Fibroblast of lung (primary cell): ENCODE measurements around the gene VPS25.

Experiments used
- EZH2 ChIP-seq: IDR thresholded peaks from 2 replicates; pipeline ENCODE4 v1.5.1; 2012; ENCODE audit warnings: low read length, control low read depth, mild to moderate bottlenecking; ENCODE audit errors: missing control alignments
- TF ChIP-seq, protein P1 (sequence below), 2 donors: IDR thresholded peaks in 1 of 2; conservative IDR thresholded peaks in 1 of 2; 1 replicate in 1 of 2; 2 replicates in 1 of 2; pipeline ENCODE4 v1.5.1; 2011 to 2012; ENCODE audit warnings: low read length in 2 of 2, control low read depth in 1 of 2, inconsistent platforms in 1 of 2, low read depth in 1 of 2, mild to moderate bottlenecking in 1 of 2

DNA sequence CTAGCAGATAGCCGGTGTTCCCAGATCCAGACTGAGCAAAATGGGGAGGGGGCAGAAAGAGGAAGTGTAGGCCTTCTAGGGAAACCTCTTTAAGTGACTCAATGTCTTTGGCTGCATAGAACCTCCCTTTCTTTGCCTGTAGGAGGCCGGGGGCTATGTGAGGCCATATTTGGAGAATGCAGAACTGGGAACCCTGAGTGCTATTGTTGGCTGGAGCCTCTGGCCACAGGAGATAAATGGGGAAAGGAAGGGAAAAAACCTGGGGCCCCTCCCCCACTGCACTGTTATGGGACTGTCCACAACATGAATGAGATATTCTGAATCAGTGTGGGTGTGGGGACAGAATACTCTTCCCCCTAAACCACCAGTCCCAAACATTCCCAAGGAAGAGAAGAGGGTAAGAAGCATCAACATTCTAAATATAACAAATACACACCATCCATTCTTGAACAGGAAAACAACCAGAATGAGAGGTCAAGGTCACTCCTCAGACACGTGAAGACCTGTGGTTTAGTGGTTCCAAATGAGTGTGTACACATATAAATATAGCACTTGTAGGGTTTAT is 2.4 kb downstream of the VPS25 start:
- TF ChIP-seq, protein P1, sequence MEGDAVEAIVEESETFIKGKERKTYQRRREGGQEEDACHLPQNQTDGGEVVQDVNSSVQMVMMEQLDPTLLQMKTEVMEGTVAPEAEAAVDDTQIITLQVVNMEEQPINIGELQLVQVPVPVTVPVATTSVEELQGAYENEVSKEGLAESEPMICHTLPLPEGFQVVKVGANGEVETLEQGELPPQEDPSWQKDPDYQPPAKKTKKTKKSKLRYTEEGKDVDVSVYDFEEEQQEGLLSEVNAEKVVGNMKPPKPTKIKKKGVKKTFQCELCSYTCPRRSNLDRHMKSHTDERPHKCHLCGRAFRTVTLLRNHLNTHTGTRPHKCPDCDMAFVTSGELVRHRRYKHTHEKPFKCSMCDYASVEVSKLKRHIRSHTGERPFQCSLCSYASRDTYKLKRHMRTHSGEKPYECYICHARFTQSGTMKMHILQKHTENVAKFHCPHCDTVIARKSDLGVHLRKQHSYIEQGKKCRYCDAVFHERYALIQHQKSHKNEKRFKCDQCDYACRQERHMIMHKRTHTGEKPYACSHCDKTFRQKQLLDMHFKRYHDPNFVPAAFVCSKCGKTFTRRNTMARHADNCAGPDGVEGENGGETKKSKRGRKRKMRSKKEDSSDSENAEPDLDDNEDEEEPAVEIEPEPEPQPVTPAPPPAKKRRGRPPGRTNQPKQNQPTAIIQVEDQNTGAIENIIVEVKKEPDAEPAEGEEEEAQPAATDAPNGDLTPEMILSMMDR (conservative IDR thresholded peaks at IDR 0.05 in 1 of 2, IDR thresholded peaks at IDR 0.05 in 1 of 2; ENCODE audit: low read depth in 1 of 2, low read length in 2 of 2): no peak
- no peak for TF ChIP-seq EZH2
